HG03439 (cell line): ENCODE data around the gene HDAC6.
"Not testable (repeated sequence)": the region's sequence is repeated elsewhere in the genome, so short reads cannot be mapped to it uniquely, and the experiment has no call there.

Experiments used
- ATAC-seq: cut with Tn5 transposase; IDR thresholded peaks from one replicate; pipeline ENCODE4 v1.9.1; 2021; ENCODE audit warnings: mild to moderate bottlenecking, moderate library complexity; ENCODE audit not compliant: unreplicated experiment

HDAC6 gene

DNA sequence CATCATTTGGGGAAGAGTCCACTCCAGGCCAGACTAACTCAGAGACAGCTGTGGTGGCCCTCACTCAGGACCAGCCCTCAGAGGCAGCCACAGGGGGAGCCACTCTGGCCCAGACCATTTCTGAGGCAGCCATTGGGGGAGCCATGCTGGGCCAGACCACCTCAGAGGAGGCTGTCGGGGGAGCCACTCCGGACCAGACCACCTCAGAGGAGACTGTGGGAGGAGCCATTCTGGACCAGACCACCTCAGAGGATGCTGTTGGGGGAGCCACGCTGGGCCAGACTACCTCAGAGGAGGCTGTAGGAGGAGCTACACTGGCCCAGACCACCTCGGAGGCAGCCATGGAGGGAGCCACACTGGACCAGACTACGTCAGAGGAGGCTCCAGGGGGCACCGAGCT, 21.2 kb downstream of the HDAC6 start:
- no peak for ATAC-seq

GRCh38 chrX:48824066-48824465, 22.2 kb downstream of the HDAC6 start:
- ATAC-seq = no peak

DNA sequence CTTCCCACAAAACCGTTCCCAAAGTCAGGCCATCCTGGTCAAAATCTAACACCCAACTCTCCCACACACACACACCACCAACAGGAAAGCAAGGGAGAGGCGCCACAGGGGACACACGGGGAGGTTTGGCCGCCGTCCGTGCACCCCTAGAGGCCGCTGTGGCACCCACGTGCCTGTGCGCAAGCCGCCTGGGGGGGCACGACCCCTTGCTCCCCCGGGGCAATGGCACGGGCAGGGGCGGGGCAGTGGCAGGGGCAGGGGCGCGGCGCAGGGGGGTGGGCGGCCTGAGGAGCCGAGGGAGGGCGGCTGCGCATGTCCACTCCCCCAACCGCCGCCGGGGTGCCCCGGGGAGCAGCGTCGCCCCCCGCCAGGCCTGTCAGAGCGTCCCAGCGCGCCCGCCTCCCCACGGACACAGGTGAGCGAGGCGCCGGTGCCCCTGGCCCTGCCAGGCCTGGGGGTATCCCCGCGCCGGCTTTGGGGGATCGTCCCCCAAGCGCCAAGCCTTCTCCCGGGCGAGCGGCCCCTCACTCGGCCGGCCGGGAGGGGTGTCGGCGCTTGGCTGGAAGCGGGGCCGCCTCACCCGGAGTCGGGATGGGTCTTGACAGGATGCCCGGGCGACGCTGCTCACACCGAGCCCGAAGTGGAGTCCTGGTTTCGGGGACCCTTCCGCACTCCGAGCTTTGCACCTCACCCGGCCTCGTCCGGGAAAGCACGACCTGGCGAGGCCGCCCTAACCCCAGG, 24.4 kb downstream of the HDAC6 start, which contains the start of gene ERAS:
Gene ERAS (plus strand): TSS at position 379 of the 741 bp plus-strand sequence. CDS start 2,611 bp downstream, outside the sequence.
- ATAC-seq = no peak

GRCh38 chrX:48826876-48827653, 25.2 kb downstream of the HDAC6 start:
- ATAC-seq = no peak

- no peak for ATAC-seq
Observed at GRCh38 chrX:48827654-48827968, 25.7 kb downstream of the HDAC6 start.

GRCh38 chrX:48829016-48829735, 27.3 kb downstream of the HDAC6 start:
- no peak for ATAC-seq

DNA sequence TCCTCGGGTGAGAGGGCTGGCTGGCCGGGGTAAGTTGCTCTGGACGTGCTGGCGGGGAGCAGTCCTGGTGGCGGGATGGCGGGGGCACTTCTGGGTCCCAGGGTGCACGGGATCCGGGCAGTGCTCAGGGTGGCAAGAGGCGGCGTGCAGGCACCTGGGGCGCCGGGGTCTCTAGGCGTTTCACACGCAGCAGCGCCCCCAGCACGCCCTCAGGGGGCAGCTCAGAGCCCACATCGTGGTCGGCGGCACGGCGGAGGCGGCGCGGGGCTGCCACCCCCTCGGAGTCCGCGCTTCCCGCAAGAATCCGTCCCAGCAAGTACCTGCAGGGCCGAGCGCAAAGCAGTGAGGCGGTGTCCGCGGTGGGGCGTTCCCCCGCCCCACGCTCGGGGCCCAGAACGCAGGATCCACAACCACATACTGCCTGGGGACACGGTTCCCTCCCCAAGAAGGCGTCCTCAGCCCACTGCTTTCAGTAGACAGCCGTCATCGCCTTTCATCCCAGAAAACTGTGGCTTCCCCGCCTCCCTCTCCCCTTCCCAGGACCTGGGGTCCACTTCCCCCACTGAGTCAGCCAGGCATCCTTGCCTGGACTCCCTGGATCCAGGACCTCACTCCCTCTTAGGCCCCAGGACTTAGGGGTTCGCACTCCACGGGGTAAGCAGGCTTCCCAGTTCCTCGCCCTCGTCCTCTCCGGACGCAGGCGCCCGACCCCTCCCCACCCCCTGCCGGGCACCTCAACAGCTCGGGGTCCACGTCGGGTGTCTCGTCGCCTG, 29.5 kb downstream of the HDAC6 start:
- no peak for ATAC-seq

DNA sequence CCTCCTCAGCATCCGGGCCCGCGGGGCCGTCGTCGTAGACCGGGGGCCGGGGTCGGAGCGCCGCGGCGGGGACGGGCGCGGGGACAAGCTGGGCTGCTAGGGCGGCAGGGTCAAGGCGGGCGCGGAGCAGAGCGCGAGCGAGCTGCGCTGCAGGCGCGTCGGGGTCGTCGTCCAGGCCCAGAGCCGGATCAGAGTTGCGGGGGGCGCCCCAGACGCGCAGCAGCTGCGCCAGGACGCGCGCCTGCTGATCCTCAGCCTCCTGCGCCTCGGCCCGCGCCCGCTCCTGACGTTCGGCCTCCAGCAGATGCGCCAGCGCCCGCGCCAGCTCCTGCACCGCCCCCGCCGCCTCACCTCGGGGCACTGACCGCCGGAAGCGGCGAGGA, 30.0 kb downstream of the HDAC6 start:
- no peak for ATAC-seq

DNA sequence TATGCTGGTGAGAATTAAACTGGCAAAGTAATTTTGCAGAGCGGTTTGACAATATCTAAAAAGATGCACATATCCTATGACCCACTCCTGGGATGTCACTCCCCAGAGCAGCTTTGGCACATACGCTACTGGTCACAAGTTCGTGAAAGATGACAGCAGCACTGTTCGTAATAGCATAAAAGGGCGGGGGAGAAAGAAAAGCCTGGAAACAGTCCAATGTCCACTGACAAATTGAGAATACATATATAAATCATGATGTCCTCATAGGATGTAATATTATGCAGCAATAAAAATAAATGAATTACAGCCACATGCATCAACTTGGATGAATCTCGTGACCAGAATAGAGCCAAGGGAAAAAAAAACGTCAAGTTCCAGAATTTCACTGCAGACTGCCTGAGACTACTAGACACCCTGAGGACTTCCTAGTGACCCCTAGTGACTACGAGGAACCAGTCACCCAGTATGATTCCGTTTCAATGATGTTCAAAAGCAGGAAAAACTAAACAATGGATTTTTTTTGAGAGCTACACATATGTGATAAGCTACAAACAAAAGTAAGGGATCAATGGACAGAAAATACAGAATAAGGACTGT, 31.8 kb downstream of the HDAC6 start:
- ATAC-seq = no peak

DNA sequence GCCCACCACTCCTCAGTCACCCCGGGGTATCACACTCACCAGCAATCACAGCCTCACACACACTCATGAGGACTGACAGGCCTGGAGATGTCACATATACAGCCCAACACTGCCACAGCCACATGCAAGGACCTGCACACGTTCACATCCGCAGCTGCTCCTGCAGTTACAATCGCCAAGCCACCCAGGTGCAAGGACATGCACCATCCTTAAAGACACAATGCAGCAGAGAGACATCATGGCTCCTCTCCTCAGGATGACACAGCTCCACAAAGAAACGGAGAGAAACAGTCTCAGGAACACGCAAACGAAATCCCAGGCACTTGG, 32.5 kb downstream of the HDAC6 start:
- no peak for ATAC-seq

DNA sequence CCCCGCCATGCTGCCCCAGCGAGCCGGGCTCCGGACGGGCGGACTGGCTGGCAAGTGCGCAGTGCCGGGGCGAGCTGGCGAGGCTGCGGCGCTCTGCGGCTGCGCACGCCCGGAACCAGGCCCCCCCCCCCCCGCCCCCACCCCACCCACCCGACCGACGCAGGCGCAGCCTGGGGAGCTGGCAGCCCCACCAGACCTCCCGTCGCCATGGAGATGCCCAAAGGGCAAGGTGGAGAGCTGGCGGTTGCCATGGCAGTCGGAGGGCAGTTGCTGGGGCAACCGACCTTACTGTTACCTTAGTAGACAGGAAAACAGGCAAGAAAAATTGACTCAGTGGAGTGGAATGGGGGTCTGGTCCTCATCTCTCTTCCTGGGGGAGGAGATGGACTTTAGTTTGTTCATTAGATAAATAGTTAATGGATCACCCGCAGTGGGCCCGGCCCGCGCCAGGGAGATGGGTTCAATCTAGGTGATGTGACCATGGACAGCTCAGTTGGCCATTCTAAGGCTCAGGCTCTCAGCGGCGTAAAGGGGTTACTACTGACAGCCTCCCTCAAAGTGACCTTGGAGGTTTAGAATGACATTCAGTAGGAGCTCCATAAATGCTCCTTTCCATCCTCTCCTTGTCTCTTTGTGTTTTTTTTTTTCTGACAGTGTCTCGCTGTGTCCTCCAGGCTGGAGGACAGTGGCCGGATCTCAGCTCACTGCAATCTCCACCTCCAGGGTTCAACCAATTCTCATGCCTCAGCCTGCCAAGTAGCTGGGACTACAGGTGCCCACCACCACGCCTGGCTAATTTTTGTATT, 33.9 kb downstream of the HDAC6 start, which contains the start of gene PCSK1N:
Gene PCSK1N (minus strand): TSS at position 87 of the 806 bp plus-strand sequence. CDS start 78 bp downstream, at position 9.
- ATAC-seq = no peak

DNA sequence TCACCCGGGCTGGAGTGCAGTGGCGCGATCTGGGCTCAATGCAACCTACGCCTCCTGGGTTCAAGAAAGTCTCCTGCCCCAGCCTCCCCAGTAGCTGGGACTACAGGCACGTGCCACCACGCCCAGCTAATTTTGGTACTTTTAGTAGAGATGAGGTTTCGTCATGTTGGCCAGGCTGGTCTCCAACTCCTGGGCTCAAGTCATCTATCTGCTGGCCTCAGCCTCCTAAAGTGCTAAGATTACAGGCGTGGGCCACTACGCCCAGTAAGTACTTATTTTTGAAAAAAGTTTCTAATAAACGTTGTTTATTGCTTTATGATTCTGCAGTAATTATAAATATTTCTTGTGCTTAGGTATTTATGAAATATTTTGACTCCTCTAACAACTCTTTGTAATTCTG, 37.8 kb downstream of the HDAC6 start:
- no peak for ATAC-seq

GRCh38 chrX:48848847-48849246, 47.0 kb downstream of the HDAC6 start:
- no peak for ATAC-seq

DNA sequence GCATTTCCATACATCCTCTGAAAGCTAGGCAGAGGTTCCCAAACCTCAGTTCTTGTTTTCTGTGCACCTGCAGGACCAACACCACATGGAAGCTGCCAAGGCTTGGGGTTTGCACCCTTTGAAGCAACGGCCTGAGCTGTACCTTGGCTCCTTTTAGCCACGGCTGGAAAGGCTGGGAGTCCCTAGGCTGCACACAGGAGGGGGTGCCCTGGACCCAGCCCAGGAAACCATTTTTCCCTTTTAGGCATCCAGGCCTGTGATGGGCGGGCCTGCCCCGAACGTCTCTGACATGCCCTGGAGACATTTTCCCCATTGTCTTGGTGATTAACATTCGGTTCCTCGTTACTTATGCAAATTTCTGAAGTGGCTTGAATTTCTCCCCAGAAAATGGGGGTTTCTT, 51.0 kb downstream of the HDAC6 start:
- no peak for ATAC-seq

- not testable (repeated sequence) for ATAC-seq
Observed at GRCh38 chrX:48853494-48853893, 51.6 kb downstream of the HDAC6 start.

DNA sequence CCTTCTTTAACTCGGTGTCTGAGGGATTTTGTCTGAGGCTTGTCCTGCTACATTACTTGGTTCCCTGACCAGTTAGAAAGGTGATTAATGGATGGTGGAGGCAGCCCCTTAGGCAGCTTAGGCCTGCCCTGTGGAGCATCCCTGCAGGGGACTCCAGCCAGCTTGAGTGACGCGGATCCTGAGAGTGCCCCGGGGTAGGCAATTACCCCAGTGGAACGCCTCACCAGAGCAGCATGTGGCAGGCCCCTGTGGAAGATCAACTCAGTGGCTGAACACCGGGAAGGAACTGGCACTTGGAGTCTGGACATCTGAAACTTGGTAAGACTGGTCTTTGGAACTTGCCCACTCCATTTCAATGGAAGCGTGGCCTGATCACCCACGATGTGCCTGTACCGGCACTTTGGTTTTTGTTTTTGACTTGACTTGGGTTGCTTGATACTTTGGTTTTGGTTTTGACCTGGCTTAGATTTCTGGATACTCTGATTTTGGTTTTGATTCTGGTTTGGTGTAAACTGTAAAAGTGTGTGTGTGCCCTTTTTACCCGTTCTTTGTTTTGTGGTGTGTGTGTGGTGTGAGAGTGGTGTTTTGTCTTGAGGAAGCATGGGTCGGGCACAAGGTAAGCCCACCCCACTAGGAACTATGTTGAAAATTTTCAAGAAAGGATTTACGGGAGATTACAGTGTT, 52.4 kb downstream of the HDAC6 start:
- not testable (repeated sequence) for ATAC-seq

DNA sequence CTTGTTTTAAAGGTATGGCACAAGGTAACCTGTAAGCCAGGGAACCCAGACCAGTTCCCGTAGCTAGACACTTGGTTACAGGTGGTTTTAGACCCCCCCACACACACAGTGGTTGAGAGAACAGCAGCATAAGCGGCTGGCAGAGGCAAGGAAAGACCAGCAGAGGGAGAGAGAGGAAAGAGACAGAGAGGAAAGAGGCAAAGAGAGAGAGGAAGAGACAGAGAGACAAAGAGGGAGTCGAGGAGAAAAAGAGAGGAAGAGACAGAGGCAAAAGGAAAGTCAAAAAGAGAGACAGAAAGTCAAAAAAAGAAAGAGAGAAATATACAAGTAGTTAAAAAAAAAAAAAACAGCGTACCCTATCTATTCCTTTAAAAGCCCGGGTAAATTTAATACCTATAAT, 53.0 kb downstream of the HDAC6 start:
- no peak for ATAC-seq

- ATAC-seq = no peak
Observed at GRCh38 chrX:48864210-48864609, 62.3 kb downstream of the HDAC6 start.

DNA sequence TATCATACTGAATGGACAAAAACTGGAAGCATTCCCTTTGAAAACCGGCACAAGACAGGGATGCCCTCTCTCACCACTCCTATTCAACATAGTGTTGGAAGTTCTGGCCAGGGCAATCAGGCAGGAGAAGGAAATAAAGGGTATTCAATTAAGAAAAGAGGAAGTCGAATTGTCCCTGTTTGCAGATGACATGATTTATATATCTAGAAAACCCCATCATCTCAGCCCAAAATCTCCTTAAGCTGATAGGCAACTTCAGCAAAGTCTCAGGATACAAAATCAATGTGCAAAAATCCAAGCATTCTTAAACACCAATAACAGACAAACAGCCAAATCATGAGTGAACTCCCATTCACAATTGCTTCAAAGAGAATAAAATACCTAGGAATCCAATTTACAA, 70.2 kb downstream of the HDAC6 start:
- not testable (repeated sequence) for ATAC-seq
